Activated CD8-positive, alpha-beta T cell treated with anti-CD3 and anti-CD28 coated beads, Interleukin-2, amount 10 ng/mL, durations not matched to agents 7 days and 5 days (primary cell): ENCODE results near the gene CXCL9. TPM values are rescaled to one million over a fixed set of nuclear protein-coding genes. Genes with fewer than 3 reads are reported as not detected.
"Not testable (repeated sequence)": the region's sequence is repeated elsewhere in the genome, so short reads cannot be mapped to it uniquely, and the experiment has no call there.

Source experiments
- ATAC-seq: fragments of 150-1000 bp; cut with Tn5 transposase; one replicate; pipeline ENCODE4 v1.10.0; 2021; ENCODE audit warnings: moderate library complexity
- CTCF ChIA-PET: fragments of 350-600 bp; sonication (Branson Sonifier 250); formaldehyde crosslinking; loops from one replicate; lab custom pipeline; 2021; ENCODE audit warnings: antibody characterized with exemption; lab: Charles Lee
- POLR2A ChIA-PET: fragments of 350-600 bp; sonication (Branson Sonifier 250); formaldehyde crosslinking; loops from one replicate; lab custom pipeline; 2021; ENCODE audit warnings: antibody characterized with exemption; lab: Charles Lee
- DNase-seq: peaks from one replicate; pipeline ENCODE4 v3.0.0-alpha.2; 2020
- H3K27ac Mint-ChIP-seq: one replicate; pipeline ENCODE4 v1.8.0; 2021; ENCODE audit warnings: mild to moderate bottlenecking, mixed read lengths
- H3K27me3 Mint-ChIP-seq: one replicate; pipeline ENCODE4 v1.8.0; 2021; ENCODE audit warnings: low read depth, mixed read lengths
- H3K36me3 Mint-ChIP-seq: one replicate; pipeline ENCODE4 v1.8.0; 2021; ENCODE audit warnings: low read depth, mixed read lengths
- H3K4me1 Mint-ChIP-seq: one replicate; pipeline ENCODE4 v1.8.0; 2021; ENCODE audit warnings: low read depth, mixed read lengths
- H3K4me3 Mint-ChIP-seq: one replicate; pipeline ENCODE4 v1.8.0; 2021; ENCODE audit warnings: mild to moderate bottlenecking, mixed read lengths
- H3K9me3 Mint-ChIP-seq: one replicate; pipeline ENCODE4 v1.8.0; 2022; ENCODE audit warnings: mixed read lengths; ENCODE audit not compliant: insufficient read depth
- total RNA-seq, 2 experiments: library from RNA; stranded (reverse); gene quantifications; one replicate each; pipeline ENCODE4 v1.2.3, GENCODE V29; 2021

The CXCL9 gene
- not detected for total RNA-seq

GRCh38 chr4:76007089-76007862 is at the start of gene CXCL9:
Gene CXCL9, minus strand, starts transcription at chr4:76007509. Its CDS starts 60 bp downstream, at chr4:76007449.
- DNase-seq (no peak), ATAC-seq (no peak)
- no peaks in the 10 kb centered on the region for H3K9me3 Mint-ChIP-seq
- H3K27ac Mint-ChIP-seq, result no peak within 1 kb of the TSS
- ChIA-PET CTCF (interaction anchor here (3.0 kb wide), 1 partner anchor 11 kb away, joined by 11 read pairs; no protein-coding TSS in a partner anchor), POLR2A (no interaction called here)
- no peak within 1 kb of the TSS for H3K4me3 Mint-ChIP-seq
- H3K36me3 Mint-ChIP-seq, result no peaks in the 10 kb centered on the region
- H3K4me1 Mint-ChIP-seq, result peaks cover 3% of the 10 kb centered on the region
- H3K27me3 Mint-ChIP-seq, result peaks cover 28% of the 10 kb centered on the region

- DNase-seq, result no peak
- Mint-ChIP-seq H3K36me3 (no peaks in the 10 kb centered on the region), H3K27me3 (peaks cover 2% of the 10 kb centered on the region), H3K27ac (no peak overlapping the region), H3K4me1 (peaks cover 25% of the 10 kb centered on the region), H3K4me3 (no peak overlapping the region), H3K9me3 (no peaks in the 10 kb centered on the region)
- ChIA-PET POLR2A (no interaction called here), CTCF (interaction anchor here (1.1 to 4.1 kb wide), 3 partner anchors 11 to 60 kb away, joined by 3 to 26 read pairs (median 15); no protein-coding TSS in a partner anchor)
- no peak for ATAC-seq
Observed at GRCh38 chr4:76055421-76055820, 48.1 kb upstream of the CXCL9 start.

- Mint-ChIP-seq H3K4me1 (peaks cover 22% of the 10 kb centered on the region), H3K27me3 (peaks cover 2% of the 10 kb centered on the region), H3K36me3 (no peaks in the 10 kb centered on the region), H3K27ac (peak overlapping the region; percentile 13), H3K4me3 (no peak overlapping the region), H3K9me3 (no peaks in the 10 kb centered on the region)
- CTCF ChIA-PET, result interaction anchor here (1.1 to 4.1 kb wide), 4 partner anchors 12 to 126 kb away, joined by 3 to 26 read pairs (median 10); no protein-coding TSS in a partner anchor
- DNase-seq, result no peak
- peak; percentile 39 for ATAC-seq
- POLR2A ChIA-PET, result interaction anchor here (0.7 kb wide), 1 partner anchor 63 kb away, joined by 3 read pairs; no protein-coding TSS in a partner anchor
Observed at GRCh38 chr4:76055016-76055415, 47.7 kb upstream of the CXCL9 start.

GRCh38 chr4:76053730-76054129 is 46.4 kb upstream of the CXCL9 start:
- ATAC-seq, result no peak
- peaks cover 2% of the 10 kb centered on the region for H3K27me3 Mint-ChIP-seq
- POLR2A ChIA-PET, result no interaction called here
- H3K27ac Mint-ChIP-seq, result no peak overlapping the region
- DNase-seq, result no peak
- H3K4me3 Mint-ChIP-seq, result no peak overlapping the region
- H3K9me3 Mint-ChIP-seq, result no peaks in the 10 kb centered on the region
- peaks cover 13% of the 10 kb centered on the region for H3K4me1 Mint-ChIP-seq
- CTCF ChIA-PET, result interaction anchor here (0.8 to 4.1 kb wide), 5 partner anchors 12 to 127 kb away, joined by 3 to 26 read pairs (median 4); no protein-coding TSS in a partner anchor
- no peaks in the 10 kb centered on the region for H3K36me3 Mint-ChIP-seq

GRCh38 chr4:76050560-76051050 is 43.3 kb upstream of the CXCL9 start:
- POLR2A ChIA-PET, CTCF ChIA-PET, H3K4me3 Mint-ChIP-seq, H3K27ac Mint-ChIP-seq, ATAC-seq, H3K27me3 Mint-ChIP-seq, H3K4me1 Mint-ChIP-seq, DNase-seq, H3K9me3 Mint-ChIP-seq, H3K36me3 Mint-ChIP-seq: not testable (repeated sequence)

- H3K27me3 Mint-ChIP-seq, POLR2A ChIA-PET, H3K36me3 Mint-ChIP-seq, H3K27ac Mint-ChIP-seq, H3K4me3 Mint-ChIP-seq, ATAC-seq, H3K9me3 Mint-ChIP-seq, H3K4me1 Mint-ChIP-seq, DNase-seq, CTCF ChIA-PET: not testable (repeated sequence)
Observed at GRCh38 chr4:76049860-76050416, 42.6 kb upstream of the CXCL9 start.

- H3K9me3 Mint-ChIP-seq, H3K27me3 Mint-ChIP-seq, ATAC-seq, H3K36me3 Mint-ChIP-seq, POLR2A ChIA-PET, H3K4me1 Mint-ChIP-seq, H3K27ac Mint-ChIP-seq, CTCF ChIA-PET, H3K4me3 Mint-ChIP-seq, DNase-seq: not testable (repeated sequence)
Observed at GRCh38 chr4:76044686-76045085, 37.4 kb upstream of the CXCL9 start.

- H3K4me3 Mint-ChIP-seq, H3K27ac Mint-ChIP-seq, H3K36me3 Mint-ChIP-seq, H3K9me3 Mint-ChIP-seq, POLR2A ChIA-PET, H3K27me3 Mint-ChIP-seq, DNase-seq, H3K4me1 Mint-ChIP-seq, CTCF ChIA-PET, ATAC-seq: not testable (repeated sequence)
Observed at GRCh38 chr4:76043306-76043705, 36.0 kb upstream of the CXCL9 start.

GRCh38 chr4:76042241-76042998 is 35.1 kb upstream of the CXCL9 start:
- POLR2A ChIA-PET, ATAC-seq, H3K36me3 Mint-ChIP-seq, H3K9me3 Mint-ChIP-seq, H3K27me3 Mint-ChIP-seq, H3K27ac Mint-ChIP-seq, DNase-seq, H3K4me1 Mint-ChIP-seq: not testable (repeated sequence)
- H3K4me3 Mint-ChIP-seq, result peak overlapping the region; percentile 28
- CTCF ChIA-PET, result interaction anchor here (0.9 to 1.4 kb wide), 2 partner anchors 12 to 47 kb away, joined by 3 to 4 read pairs; no protein-coding TSS in a partner anchor

GRCh38 chr4:76036855-76037254 is 29.5 kb upstream of the CXCL9 start:
- no peaks in the 10 kb centered on the region for H3K4me1 Mint-ChIP-seq
- POLR2A ChIA-PET, result no interaction called here
- CTCF ChIA-PET, result interaction anchor here (0.7 kb wide), 1 partner anchor 310 kb away, joined by 3 read pairs; no protein-coding TSS in a partner anchor
- H3K36me3 Mint-ChIP-seq, result no peaks in the 10 kb centered on the region
- H3K27ac Mint-ChIP-seq, result no peak overlapping the region
- H3K27me3 Mint-ChIP-seq, result peaks cover 5% of the 10 kb centered on the region
- no peak overlapping the region for H3K4me3 Mint-ChIP-seq
- no peaks in the 10 kb centered on the region for H3K9me3 Mint-ChIP-seq
- DNase-seq (no peak), ATAC-seq (no peak)

GRCh38 chr4:76035799-76036380 is 28.6 kb upstream of the CXCL9 start, which contains the start of gene CXCL11:
Gene CXCL11, minus strand, starts transcription at chr4:76036070. Its CDS starts 83 bp downstream, at chr4:76035987.
- Mint-ChIP-seq H3K36me3 (no peaks in the 10 kb centered on the region), H3K4me3 (no peak within 1 kb of the TSS), H3K27ac (no peak within 1 kb of the TSS), H3K4me1 (no peaks in the 10 kb centered on the region), H3K27me3 (peaks cover 5% of the 10 kb centered on the region), H3K9me3 (no peaks in the 10 kb centered on the region)
- POLR2A ChIA-PET, result no interaction called here
- CTCF ChIA-PET, result no interaction called here
- ATAC-seq (no peak), DNase-seq (no peak)
